HG02840 (cell line): ENCODE measurements around the gene RPL18.

ENCODE experiments used
- ATAC-seq: cut with Tn5 transposase; IDR thresholded peaks from one replicate; pipeline ENCODE4 v1.9.1; 2021; ENCODE audit warnings: mild to moderate bottlenecking, moderate library complexity, moderate number of reproducible peaks; ENCODE audit not compliant: unreplicated experiment, low FRiP score

The RPL18 gene

GRCh38 chr19:48631225-48631624 is 12.2 kb upstream of the RPL18 start:
- no peak for ATAC-seq

GRCh38 chr19:48630296-48631063 is 11.5 kb upstream of the RPL18 start:
- ATAC-seq, result no peak

- no peak for ATAC-seq
Observed at GRCh38 chr19:48629599-48630295, 10.8 kb upstream of the RPL18 start.

- ATAC-seq, result no peak
Observed at GRCh38 chr19:48629297-48629598, 10.3 kb upstream of the RPL18 start.

GRCh38 chr19:48628486-48629296 is 9.7 kb upstream of the RPL18 start:
- ATAC-seq, result no peak

GRCh38 chr19:48627865-48628314 is 8.9 kb upstream of the RPL18 start:
- no peak for ATAC-seq

- ATAC-seq, result no peak
Observed at GRCh38 chr19:48627201-48627864, 8.4 kb upstream of the RPL18 start.

DNA sequence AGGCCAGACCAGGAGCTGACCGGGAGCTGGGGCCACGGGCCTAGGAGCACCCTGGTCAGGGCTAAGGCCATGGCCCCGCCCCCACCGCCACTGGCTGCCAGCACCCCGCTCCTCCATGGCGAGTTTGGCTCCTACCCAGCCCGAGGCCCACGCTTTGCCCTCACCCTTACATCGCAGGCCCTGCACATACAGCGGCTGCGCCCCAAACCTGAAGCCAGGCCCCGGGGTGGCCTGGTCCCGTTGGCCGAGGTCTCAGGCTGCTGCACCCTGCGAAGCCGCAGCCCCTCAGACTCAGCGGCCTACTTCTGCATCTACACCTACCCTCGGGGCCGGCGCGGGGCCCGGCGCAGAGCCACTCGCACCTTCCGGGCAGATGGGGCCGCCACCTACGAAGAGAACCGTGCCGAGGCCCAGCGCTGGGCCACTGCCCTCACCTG is 6.9 kb upstream of the RPL18 start:
- ATAC-seq, result no peak

GRCh38 chr19:48624791-48625723 is 6.1 kb upstream of the RPL18 start:
- ATAC-seq, result no peak

DNA sequence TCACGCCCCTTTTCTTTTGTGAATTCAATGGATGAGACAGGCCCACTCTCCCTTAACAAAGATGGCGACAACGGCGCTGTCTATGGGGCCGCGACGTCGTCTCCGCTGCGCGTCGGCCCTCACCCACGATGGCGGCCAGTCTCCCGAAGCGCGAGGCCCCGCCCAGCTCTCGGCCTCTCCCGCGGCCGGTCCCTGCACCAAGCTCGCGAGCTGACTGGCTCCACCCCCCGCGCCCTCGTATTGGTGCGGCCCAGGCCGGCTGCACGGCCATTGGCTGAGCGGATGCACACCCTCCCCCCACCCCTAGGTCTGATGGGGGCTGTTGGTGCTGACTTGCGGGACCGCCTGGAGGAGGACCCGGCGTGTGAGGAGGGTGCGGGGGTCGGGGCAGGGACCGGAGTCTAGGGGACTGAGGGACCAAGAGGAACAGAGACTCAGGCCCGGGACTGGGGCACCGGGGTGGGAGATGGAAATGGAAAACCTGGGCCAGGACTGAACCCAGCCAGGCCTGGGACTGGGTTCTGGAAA is 5.2 kb upstream of the RPL18 start:
- ATAC-seq, result peak; percentile 41

- no peak for ATAC-seq
Observed at GRCh38 chr19:48623556-48624066, 4.6 kb upstream of the RPL18 start.

GRCh38 chr19:48619692-48620585 is 961 bp upstream of the RPL18 start:
- ATAC-seq, result no peak

DNA sequence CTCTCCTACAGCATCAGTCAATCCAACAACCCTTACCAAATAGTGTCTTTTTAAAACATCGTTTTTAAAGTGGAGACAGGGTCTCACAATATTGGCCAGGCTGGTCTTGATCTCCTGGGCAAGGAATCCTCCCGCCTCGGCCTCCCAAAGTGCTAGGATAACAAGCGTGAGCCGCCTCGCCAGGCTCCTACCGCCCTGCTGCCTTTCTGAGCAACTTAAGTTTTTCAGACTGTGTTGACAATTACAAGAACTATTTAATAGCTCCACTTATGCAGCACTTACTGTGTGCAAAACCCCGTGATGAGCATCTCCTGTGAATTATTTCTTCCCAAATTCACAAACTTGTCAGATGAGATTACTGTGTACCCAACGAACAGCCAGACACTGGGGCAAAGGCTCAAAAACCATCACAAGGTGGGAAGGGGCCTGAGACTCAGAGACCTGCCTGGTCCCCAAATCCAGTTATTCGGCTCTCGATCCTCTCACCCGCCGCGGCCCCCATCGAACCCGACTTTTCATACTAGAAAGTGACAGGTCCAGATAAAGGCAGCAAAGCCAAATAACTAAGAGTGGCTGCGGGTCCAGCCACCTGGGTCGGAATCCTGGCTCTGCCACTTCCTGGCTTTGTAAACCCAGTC is 581 bp downstream of the RPL18 start:
- ATAC-seq, result no peak

- ATAC-seq, result no peak
Observed at GRCh38 chr19:48617146-48617937, 1.6 kb downstream of the RPL18 start.

DNA sequence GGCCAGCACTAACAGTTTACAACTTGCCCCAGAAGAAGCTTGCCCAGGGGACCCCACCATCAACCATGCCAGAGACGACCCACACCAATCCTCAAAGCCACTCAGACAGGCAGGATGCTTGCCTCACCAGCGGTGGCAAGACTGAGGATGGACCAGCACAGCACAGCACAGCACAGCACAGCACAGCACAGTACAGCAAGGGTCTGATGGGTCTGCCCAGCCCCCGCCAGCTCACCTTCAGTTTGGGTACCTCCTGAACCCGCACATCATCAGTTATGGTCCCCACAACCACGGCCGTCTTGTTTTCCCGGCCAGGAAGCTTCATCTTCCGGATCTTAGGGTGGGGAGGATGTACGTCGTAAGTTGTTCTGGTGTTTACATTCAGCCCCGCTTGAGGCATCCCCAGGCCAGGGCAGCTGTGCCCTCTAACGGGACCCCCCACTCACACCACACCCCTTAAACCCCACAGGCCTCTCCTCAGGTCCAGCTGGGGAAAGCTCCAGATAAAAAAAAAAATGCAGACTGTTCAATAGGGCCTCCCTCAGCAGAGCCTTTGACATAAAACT is 2.4 kb downstream of the RPL18 start:
- no peak for ATAC-seq

DNA sequence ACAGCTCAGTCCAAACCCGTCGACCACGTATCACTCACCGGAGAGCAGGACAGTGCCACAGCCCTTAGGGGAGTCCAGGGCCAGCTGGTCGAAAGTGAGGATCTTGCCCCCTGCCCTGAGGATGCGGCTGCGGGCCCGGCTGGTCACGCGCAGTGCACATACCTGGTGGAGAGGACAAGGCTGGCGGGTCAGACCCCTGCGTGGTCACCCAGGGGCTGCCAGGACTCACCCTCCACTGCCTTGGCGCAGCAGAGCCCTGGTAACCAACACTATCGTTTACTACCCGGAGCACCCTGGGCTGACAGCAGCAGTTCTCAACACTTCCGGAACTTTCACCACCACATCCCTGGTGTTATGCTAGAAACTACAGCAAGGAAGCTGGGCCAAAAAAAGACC is 2.9 kb downstream of the RPL18 start:
- ATAC-seq, result no peak
